ENCODE results near the gene OGDH. TPM values are rescaled to one million over a fixed set of nuclear protein-coding genes. Genes with fewer than 3 reads are reported as not detected.

The OGDH gene
- total RNA-seq, 6 experiments from 2014 or later = 77.8 to 88.2 (median 80.2) TPM

DNA sequence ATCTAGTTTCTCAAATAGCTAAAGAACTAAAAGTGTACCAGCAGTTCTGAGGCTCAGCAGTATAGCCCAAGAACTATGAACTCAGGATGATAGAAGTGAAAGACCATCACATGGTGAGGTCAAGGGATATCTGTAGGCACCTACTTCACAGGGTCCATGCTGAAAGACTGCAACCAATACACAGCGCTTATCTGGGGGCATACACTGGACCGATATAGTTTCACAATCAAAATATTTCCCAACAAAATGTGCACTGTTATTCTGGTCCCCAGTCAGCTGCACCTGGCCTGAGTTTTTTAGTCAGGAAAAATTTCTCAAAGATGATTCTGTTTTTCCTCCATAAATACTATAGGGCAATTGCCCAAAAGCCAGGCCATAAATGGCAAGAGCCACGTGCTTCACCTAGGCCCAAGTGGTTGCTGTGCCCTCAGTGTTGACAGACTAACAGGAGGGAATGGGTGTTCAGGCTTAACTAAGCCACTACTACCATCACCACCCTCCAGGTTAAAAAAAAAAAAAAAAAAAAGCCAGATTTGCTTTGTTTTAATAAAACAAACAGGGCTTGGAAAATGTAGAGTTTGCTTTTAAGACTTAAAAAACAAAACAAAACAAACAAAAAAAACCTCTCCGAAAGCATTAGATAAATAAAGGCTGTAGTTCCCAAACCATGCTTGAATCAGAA, 58.5 kb downstream of the OGDH start:
- H3K4me1 Mint-ChIP-seq (ENCODE audit: low read depth) = peaks cover 11% of the 10 kb centered on the region
- no peak overlapping the region for H3K4me3 Mint-ChIP-seq
- H3K27me3 Mint-ChIP-seq (ENCODE audit: insufficient read depth) = no peaks in the 10 kb centered on the region
- H3K36me3 Mint-ChIP-seq (ENCODE audit: low read depth) = peaks cover 47% of the 10 kb centered on the region
- H3K9me3 Mint-ChIP-seq = peaks cover 6% of the 10 kb centered on the region
- no peak for DNase-seq
- peak overlapping the region; percentile 54; the same call in 1 of the 2 replicates for H3K27ac Mint-ChIP-seq
- TF ChIP-seq, protein P1, sequence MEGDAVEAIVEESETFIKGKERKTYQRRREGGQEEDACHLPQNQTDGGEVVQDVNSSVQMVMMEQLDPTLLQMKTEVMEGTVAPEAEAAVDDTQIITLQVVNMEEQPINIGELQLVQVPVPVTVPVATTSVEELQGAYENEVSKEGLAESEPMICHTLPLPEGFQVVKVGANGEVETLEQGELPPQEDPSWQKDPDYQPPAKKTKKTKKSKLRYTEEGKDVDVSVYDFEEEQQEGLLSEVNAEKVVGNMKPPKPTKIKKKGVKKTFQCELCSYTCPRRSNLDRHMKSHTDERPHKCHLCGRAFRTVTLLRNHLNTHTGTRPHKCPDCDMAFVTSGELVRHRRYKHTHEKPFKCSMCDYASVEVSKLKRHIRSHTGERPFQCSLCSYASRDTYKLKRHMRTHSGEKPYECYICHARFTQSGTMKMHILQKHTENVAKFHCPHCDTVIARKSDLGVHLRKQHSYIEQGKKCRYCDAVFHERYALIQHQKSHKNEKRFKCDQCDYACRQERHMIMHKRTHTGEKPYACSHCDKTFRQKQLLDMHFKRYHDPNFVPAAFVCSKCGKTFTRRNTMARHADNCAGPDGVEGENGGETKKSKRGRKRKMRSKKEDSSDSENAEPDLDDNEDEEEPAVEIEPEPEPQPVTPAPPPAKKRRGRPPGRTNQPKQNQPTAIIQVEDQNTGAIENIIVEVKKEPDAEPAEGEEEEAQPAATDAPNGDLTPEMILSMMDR (IDR thresholded peaks at IDR 0.05) = no peak

DNA sequence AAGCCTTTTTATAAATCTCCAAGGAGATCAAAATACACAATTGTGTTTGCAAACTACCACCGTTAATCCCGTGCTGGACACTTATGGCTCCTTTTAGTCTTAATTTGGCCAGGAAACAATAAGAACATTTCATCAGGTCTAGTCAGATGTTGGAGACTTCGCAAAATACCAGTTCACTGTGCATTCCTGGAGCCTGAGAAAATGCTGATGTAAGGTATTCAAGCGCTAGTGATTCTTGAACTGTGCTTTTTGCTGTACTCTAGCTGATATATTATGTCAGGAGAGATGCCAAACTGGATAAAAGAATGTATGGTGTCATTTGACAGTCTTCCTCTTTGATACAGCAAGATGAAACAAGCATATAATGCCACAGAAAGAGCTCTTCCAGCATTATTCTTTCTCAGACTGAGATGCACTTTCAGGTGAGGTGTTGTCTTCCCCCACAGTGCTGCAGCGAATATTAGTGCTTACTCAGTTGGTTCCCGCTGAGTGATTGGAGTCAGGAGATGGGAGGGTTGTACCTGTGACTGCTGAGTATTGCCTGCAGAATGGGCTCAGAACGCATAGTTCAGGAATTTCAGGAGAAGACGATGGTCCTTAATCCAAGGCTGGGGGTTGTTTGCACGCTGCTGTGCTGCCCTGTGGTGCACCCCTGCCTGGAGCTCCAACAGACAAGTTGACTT, 59.2 kb downstream of the OGDH start:
- TF ChIP-seq, protein P1 (IDR thresholded peaks at IDR 0.05) = no peak
- H3K27ac Mint-ChIP-seq = peak overlapping the region; percentile 54; the same call in 1 of the 2 replicates
- H3K4me3 Mint-ChIP-seq = no peak overlapping the region
- DNase-seq = peak; percentile 53
- peaks cover 43% of the 10 kb centered on the region for H3K36me3 Mint-ChIP-seq (ENCODE audit: low read depth)
- H3K4me1 Mint-ChIP-seq (ENCODE audit: low read depth) = peaks cover 11% of the 10 kb centered on the region
- H3K9me3 Mint-ChIP-seq = peaks cover 6% of the 10 kb centered on the region
- no peaks in the 10 kb centered on the region for H3K27me3 Mint-ChIP-seq (ENCODE audit: insufficient read depth)

DNA sequence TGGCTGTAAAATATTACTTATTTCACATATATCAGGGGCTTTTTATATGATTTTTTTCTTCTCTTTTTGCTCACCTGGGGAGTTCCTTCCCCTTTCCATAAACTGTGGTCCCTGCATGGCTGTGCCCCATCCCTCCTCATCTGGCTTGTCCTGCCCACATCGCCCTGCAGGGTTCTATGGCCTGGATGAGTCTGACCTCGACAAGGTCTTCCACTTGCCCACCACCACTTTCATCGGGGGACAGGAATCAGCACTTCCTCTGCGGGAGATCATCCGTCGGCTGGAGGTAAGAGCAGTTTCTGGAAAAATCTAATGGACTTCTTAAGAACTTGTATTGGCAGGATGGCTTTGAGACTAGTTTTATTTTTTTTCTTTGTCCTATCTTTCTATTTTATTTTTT, 60.1 kb downstream of the OGDH start:
- H3K36me3 Mint-ChIP-seq (ENCODE audit: low read depth) = peaks cover 40% of the 10 kb centered on the region
- no peak overlapping the region for H3K27ac Mint-ChIP-seq
- TF ChIP-seq, protein P1 (IDR thresholded peaks at IDR 0.05) = no peak
- H3K4me1 Mint-ChIP-seq (ENCODE audit: low read depth) = peaks cover 11% of the 10 kb centered on the region
- H3K9me3 Mint-ChIP-seq = no peaks in the 10 kb centered on the region
- no peak for DNase-seq
- no peaks in the 10 kb centered on the region for H3K27me3 Mint-ChIP-seq (ENCODE audit: insufficient read depth)
- H3K4me3 Mint-ChIP-seq = no peak overlapping the region

DNA sequence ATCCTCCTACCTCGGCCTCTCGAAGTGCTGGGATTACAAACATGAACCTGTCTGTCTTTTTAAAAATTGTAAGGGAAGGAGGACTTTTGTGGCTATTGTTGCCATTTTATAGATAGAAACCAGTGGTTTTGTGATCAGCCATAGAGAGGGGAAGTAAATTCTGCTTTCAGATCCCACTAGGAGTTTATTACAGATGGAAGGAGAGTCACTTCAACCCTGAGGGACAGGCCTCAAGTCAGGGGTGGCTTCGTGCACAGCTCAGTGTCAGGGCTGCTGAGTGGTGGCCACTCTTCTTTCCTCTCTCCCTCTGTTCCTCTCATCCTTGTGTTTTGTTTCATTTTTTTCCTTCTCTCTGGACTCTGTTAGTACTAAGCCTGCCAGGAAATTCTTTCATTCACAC, 60.8 kb downstream of the OGDH start:
- Mint-ChIP-seq H3K4me1 (ENCODE audit: low read depth) (peaks cover 11% of the 10 kb centered on the region), H3K27ac (no peak overlapping the region), H3K27me3 (ENCODE audit: insufficient read depth) (no peaks in the 10 kb centered on the region), H3K4me3 (no peak overlapping the region), H3K9me3 (no peaks in the 10 kb centered on the region), H3K36me3 (ENCODE audit: low read depth) (peaks cover 37% of the 10 kb centered on the region)
- TF ChIP-seq, protein P1 (IDR thresholded peaks at IDR 0.05) = no peak
- DNase-seq = no peak

DNA sequence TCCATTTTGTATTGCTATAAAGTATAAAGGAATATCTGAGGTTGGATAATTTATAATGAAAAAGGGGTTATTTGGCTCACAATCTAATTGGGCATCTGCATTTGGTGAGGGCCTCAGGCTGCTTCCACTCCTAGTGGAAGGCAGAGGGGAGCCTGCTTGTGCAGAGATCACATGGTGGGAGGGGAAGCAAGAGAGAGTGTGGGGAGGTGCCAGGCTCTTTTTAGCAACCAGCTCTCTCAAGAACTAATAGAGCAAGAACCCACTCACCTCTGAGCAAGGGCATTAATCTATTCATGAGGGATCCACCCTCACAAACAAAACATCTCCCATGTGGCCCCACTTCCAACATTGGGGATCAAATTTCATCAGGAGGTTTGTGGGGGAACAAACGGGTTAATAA, 64.6 kb downstream of the OGDH start:
- no peak overlapping the region for H3K4me3 Mint-ChIP-seq
- peaks cover 2% of the 10 kb centered on the region for H3K27me3 Mint-ChIP-seq (ENCODE audit: insufficient read depth)
- TF ChIP-seq, protein P1 (IDR thresholded peaks at IDR 0.05) = no peak
- peaks cover 15% of the 10 kb centered on the region for H3K36me3 Mint-ChIP-seq (ENCODE audit: low read depth)
- no peak overlapping the region; the same call in 1 of the 2 replicates for H3K27ac Mint-ChIP-seq
- no peaks in the 10 kb centered on the region for H3K9me3 Mint-ChIP-seq
- no peak for DNase-seq
- peaks cover 2% of the 10 kb centered on the region; the same call in 1 of the 2 replicates for H3K4me1 Mint-ChIP-seq (ENCODE audit: low read depth)
